ENCODE data around the gene NEMP1.

Gene NEMP1

GRCh38 chr12:57106021-57106708 is 27.6 kb upstream of the NEMP1 start:
- DNase-seq (ENCODE audit: low read depth), result no peak

DNA sequence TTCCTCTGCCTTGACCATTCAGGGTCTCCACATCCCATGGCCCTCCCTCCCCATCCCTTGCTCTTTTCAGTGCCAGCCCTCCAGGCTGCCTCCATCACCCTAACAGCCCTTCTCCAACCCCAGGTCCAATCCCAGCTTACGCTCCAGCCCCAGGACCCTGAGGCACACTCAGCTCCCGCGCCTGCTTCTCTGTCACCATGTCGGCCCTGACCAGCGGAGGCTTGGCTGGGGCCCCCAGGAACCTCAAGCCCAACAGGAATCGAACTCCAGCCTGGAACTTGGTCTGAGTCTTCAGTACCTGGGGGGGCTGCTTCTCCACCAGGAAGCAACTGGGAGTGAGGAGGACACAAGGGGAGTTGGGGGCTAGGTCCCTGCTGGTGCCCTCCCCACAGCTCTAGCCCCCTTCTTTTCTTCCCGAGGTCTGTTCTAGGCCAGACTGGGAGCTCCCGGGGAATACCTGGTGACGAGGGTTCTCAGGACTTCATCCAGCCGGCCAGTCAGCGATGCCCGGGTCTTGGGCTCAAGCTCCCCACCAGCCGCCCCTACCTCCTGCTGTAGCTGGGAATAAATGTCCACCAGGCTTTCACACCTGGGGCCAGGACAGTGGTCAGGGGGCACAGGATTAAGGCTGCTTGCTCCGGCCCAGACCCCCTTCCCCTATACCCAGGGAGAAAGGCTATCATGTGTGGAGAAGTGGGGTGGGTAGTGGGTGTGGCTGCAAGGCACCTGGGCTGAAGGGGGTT is 26.6 kb upstream of the NEMP1 start:
- no peak for DNase-seq (ENCODE audit: low read depth)

DNA sequence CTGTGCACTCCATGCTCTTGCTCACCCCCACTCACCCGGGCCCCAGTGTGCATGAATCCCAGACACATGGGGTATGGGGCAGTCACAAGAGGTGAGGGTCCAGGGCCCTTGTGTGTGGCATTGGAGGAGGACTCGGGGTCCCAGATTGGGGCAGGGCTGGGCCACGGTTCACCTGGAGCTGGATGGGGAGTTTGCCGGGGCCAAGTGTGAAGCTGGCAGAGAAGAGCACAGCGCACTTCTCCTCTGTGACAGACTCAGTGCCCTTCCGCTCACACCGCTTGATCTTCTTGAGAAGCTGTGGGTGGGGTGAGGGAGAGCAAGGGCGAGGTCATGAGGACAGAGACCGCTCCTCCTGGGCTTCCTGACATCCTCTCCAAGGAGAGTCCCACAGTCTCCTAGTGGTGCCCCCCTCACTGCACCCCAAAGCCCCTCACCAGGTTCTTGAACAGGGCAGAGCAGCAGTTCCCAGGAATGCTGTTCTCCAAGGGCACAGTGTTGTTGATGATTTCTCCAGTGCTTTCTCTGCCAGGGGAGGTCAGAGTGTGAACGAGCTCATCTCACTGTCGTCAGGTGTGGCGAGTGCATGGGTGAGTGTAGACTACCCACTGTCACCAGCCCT is 25.8 kb upstream of the NEMP1 start:
- DNase-seq (ENCODE audit: low read depth), result no peak

DNA sequence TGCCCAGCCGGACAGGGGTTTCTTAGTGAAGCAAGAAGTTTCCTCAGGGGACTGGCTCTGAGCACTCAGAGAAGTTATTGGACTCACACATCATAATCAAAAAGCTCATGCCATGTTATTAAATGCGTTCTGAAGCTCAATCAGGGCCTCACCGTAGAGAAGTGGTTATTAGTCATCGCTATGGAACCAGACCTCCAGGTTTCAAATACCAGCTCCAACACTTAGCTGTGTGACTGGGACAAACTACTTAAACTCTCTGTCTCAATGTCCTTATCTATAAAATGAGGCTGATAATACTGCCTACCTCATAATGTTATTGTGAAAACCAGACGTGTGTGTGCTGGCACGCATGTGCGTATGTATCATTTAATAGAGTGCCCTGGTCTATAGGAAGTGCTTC is 25.3 kb upstream of the NEMP1 start:
- no peak for DNase-seq (ENCODE audit: low read depth)

DNA sequence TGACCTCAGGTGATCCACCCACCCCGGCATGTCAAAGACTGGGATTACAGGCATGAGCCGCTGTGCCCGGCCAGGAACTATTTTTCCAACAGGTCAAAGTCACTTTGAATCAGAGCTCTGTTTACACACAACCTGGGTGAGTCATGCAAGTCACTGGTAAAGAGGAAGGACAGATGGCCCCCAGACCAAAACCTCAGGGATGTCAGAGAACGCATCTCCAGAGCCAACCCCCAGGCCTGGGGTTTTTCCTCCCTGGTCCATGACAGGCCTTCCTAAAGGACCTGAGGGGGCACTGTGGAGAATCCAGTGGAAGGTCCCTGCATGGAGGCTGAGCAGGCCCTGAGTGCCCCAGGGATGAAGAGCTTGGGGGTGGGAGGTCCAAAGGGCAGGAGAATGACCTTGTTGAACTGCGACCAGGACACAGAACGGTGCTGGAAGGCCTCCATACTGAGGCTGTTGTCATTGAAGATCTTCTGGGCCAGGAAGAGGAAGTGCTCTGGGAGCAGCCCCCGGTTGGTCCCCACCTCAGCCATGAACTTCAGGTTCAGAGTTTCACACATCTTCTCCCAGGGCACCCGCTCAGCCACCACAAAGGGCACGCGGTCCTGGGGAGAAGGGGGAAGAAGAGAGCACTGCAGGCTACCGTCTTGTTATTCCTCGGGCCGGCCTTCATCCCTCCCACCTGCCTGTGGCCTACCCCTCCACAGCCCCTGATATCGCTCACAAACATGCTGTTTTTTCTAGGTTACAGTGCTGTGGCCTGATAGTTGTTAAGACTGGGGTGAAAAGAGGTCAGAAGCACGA is 23.5 kb upstream of the NEMP1 start:
- no peak for DNase-seq (ENCODE audit: low read depth)

- DNase-seq (ENCODE audit: low read depth), result no peak
Measured at GRCh38 chr12:57099766-57100165, 21.2 kb upstream of the NEMP1 start.

DNA sequence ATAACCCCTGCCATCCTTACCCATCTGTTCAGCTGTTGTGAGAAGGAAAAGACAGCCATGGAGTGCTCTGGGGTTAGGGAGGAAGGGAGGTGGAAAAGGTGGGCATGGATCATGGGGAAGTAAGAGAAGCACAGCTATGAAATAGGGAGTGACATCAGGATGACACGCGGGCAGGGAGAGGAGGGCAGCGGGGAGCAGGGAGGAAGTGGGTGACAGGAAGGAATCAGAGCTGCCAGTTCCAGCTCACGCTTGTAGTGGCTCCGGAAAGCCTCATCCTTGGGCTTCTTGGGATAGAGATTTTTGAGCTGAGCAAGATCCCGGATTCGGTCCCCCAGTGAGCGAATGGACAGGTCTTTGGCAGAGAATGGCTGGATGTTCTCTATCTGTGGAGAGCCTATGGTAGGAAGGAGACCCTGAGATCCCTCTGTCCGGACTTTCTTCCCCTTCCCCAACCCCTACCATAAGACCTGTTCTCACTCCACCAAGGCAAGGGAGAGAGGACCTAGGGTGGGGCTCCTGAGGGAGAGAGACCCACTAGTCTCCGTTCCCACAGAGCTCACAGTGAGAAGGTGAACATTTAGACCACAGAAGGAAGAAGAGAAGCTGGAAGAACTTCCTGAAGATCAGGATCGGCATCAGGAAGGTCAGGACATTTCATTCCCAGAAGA is 20.6 kb upstream of the NEMP1 start:
- no peak for DNase-seq (ENCODE audit: low read depth)

DNA sequence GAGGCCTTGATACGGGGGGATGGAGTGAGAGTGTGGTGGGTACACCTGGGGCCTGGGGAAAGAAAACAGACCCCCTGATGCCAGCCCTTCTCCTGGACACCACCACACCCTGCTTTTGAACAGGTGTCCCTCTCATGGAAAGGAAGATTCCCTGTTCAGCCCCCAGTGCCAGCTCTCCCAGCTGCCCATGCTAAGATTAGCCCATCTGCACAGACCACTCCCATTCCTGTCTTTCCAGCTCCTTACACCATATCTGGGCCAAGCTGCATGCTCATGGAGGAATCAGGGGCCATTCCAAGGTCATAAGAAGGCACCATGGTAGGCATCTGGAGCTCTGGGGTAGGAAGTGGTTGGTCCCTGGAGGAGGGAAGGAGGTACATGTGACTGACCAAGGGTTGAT is 20.0 kb upstream of the NEMP1 start:
- DNase-seq (ENCODE audit: low read depth), result no peak

GRCh38 chr12:57097554-57097835 is 18.9 kb upstream of the NEMP1 start:
- DNase-seq (ENCODE audit: low read depth), result no peak

DNA sequence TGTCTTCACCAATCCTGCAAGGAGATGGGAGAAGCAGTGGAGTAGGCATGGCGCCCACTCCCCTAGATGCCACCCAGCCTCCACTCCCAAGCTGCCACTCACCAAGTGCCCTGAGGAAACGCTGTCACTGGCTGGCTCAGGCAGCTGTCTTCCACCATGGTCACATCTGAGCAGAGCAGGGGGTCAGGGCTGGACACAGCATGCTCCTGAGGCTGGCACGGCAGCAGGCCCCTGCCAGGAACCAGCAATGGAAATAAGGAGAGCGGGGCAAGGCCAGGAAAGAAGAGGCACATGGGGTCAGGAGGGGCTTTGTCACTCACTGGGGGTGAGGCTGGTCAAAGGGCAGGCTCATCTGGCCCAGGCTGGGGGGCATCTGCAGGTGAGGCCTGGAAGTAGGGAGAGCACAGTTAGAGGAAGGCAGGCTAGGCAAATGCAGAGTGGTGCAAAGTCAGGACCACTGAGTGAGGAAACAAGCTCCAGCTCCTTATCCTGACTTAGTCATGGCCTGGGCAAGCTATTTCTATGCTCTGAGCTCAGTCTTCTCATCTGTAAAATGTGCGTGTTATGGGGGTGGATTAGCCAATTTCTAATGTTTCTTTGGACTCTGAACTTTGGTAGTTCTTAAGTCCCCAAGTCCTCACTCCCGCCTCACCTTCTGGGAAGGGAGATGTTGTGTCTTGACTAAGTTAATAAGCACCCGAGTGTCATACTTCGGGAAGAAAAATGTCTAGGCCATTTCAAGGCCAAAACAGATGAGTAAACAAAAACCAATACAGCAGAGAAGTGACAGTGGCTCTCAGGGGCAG is 18.4 kb upstream of the NEMP1 start:
- DNase-seq (ENCODE audit: low read depth), result no peak

GRCh38 chr12:57096099-57096572 is 17.5 kb upstream of the NEMP1 start:
- DNase-seq (ENCODE audit: low read depth), result no peak

DNA sequence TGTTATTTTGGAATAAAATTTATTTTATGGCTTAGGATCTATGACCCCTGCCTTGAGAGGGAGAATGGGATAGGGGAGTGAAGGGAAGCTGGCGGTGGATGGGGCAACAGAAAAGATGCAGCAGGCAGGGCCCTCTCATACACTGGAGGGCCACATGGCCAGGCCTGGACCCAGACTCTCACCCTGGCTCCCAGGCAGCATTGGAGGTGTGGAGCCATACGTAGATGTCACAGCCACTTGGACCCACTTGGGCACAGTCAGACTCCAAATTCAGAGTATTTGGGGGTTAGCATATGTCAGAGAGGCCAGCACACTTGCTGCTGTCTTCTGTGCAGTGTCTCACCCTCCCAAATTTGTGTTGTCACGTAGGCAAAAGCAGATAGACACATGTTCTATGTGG is 16.8 kb upstream of the NEMP1 start:
- no peak for DNase-seq (ENCODE audit: low read depth)

DNA sequence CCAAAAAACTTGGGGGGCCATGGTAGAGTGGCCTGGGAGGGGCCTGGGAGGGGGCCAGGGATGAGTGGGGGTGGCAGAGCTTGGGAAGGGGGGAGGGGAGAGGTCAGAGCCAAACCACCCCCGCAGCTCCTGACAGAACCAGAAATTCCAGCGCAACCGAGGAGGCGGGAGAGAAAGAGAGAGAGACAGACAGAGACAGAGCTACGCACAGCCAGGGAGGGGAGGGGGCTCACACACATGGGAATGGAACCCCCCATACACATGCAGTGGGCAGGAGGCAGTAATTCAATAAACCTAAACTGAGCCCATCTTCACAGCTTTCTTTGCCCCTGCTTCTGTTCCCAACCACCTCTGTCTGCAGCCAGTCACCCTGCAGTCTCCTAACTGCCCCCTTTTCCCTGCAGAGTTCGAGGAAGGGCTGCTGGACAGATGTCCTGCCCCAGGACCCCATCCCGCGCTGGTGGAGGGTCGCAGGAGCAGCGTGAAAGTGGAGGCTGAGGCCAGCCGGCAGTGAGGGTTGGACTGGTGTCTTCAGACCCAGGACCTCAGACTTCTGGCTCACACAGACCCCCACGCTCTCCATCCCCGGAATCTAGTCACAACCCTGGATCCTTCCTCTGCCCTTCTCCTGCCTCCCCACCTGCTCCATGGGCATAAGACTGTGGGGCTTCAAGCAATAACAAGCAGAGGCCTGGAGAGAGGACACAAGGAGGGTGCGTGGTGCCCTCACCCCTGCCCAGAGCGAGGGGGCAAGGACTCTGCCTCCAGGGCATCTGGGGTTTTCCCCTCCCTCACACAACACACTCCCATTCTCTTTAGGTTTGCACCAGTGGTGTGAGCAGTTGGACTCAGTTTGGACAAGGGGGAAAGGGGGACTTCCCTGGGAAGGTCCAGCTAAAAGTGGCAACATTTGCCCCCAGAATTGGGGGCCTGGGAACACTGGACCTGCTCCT is 15.9 kb upstream of the NEMP1 start:
- no peak for DNase-seq (ENCODE audit: low read depth)

- peak; percentile 49 for DNase-seq (ENCODE audit: low read depth)
Measured at GRCh38 chr12:57093415-57094207, 15.0 kb upstream of the NEMP1 start.

DNA sequence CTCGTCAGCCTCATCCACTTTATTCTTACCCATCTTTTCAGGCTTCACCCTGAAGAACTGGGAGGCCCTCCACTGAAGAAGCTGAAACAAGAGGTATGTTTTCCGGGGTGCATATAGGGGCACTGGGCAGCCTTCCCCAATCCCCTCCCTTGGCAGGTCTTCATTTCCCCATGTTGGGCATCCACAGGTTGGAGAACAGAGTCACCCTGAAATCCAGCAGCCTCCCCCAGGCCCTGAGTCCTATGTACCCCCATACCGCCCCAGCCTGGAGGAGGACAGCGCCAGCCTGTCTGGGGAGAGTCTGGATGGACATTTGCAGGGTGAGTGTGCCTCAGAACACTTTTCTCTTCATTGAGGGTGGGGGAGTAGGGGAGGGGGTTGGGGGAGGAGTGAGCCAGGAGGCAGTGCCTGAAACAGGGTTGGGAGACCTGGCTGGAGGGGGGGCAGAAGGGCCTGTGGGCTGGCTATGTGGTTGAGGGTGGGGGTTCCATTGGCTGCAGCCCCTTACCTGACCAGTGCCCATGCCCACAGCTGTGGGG is 14.4 kb upstream of the NEMP1 start:
- DNase-seq (ENCODE audit: low read depth), result no peak

GRCh38 chr12:57092529-57092862 is 13.9 kb upstream of the NEMP1 start:
- DNase-seq (ENCODE audit: low read depth), result no peak

DNA sequence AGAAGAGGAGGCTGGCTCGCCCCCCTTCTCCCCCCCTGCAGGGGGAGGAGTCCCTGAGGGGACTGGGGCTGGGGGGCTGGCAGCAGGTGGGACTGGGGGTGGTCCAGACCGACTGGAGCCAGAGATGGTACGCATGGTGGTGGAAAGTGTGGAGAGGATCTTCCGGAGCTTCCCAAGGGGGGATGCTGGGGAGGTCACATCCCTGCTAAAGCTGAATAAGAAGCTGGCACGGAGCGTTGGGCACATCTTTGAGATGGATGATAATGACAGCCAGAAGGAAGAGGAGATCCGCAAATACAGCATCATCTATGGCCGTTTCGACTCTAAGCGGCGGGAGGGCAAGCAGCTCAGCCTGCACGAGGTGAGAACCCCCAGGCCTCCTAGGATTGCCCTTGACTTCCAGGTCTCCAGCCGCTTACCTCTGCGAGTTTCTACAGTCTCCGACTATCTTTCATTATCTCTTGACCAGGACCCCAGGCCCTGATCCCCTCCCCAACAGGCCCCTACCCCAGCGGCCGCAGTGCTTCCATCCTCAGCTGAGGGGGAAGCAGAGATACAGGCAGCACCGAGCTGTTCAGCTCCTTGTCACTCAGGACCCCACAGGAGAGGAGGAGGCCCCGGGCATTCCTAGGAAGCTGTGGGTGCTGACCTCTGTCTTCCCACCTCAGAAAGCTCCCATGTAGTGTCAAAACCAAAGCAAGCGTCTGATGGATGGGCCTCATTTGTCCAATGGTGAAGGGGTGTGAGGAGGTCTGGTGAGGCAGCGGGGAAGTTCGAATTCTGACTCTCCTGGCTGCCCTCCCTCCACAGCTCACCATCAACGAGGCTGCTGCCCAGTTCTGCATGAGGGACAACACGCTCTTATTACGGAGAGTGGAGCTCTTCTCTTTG is 13.3 kb upstream of the NEMP1 start:
- DNase-seq (ENCODE audit: low read depth), result no peak
